B cell (primary cell): ENCODE results near the gene SEC24C.

Source experiments
- EZH2 ChIP-seq: IDR thresholded peaks from 2 replicates; pipeline ENCODE4 v1.6.1; 2012; ENCODE audit warnings: borderline replicate concordance, low read depth, mild to moderate bottlenecking, moderate library complexity, low read length; ENCODE audit not compliant: insufficient read depth, poor library complexity, severe bottlenecking
- TF ChIP-seq, protein P1 (sequence below): fragments of 200-600 bp; IDR thresholded peaks from one replicate; pipeline ENCODE4 v1.8.0; 2022; ENCODE audit warnings: antibody characterized with exemption, mild to moderate bottlenecking

DNA sequence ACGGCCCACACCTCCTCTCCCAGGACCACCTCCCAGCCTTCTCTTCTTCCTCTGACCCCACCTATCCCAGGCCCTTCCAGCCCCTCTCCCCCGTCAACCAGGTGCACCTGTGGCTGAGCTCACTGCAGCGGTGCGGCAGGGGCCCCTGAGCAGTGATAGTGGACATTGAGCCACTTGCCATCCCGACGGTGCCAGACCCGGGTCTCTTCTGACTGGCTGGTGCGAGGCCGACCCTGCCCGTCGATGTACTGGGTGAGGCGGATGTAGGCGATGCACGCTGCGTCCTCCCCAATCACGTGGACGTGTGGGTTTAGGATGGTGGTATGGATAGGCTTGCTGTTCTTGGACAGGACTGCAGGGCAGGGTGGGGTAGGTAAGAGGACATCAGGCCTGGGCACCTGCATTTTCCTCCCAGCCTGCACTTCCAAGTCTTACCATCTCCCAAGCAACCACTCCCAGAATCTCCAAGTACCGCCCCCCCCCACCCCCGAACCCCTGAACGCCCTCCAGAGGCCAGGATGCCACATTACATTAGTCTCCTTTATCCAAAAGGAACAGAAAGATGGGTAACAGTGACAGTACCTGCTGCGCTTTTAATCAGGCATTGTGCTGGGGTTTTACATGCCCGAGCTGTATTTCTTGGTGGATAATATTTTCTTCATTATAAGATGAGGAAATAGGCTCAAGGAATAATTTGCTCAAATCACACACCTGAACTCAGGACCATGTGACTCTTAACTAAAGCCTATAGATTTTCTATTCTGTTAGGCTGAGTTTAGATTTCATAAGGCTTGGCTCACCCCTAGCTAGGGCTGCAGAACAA, 70.9 kb downstream of the SEC24C start:
- TF ChIP-seq, protein P1, sequence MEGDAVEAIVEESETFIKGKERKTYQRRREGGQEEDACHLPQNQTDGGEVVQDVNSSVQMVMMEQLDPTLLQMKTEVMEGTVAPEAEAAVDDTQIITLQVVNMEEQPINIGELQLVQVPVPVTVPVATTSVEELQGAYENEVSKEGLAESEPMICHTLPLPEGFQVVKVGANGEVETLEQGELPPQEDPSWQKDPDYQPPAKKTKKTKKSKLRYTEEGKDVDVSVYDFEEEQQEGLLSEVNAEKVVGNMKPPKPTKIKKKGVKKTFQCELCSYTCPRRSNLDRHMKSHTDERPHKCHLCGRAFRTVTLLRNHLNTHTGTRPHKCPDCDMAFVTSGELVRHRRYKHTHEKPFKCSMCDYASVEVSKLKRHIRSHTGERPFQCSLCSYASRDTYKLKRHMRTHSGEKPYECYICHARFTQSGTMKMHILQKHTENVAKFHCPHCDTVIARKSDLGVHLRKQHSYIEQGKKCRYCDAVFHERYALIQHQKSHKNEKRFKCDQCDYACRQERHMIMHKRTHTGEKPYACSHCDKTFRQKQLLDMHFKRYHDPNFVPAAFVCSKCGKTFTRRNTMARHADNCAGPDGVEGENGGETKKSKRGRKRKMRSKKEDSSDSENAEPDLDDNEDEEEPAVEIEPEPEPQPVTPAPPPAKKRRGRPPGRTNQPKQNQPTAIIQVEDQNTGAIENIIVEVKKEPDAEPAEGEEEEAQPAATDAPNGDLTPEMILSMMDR = peak; percentile 45
- no peak for TF ChIP-seq EZH2
